A549 (cell line): Measurements from ENCODE around the gene TRIM25.

Experiments used
- POLR2A ChIP-seq: IDR thresholded peaks from 2 replicates; pipeline ENCODE4 v1.6.1; 2012; ENCODE audit warnings: mild to moderate bottlenecking, low read length
- SMC3 ChIP-seq: fragments of >200 bp; sonication (Bioruptor Twin); formaldehyde crosslinking; IDR thresholded peaks from 3 replicates; pipeline ENCODE4 v1.6.1; 2018; ENCODE audit warnings: inconsistent platforms

DNA sequence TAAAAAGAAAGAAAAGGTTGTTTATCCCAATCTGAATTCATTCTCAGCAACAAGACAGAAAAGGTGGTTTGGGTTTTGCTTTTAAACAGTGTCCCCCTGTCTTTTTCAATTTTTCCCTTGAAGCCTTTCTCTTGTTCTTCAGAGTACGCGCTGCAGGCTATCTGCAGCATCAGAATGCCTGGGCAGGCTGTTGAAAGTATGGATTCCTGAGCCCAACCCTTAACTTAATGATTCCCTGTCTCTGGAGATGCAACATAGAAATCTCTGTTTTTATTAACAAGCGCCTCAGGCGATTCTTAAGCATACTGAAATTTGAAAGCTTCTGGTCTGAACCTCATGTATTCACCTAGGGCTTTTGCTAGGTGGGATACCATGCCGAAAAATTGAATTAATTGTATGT is 47.8 kb downstream of the TRIM25 start:
- TF ChIP-seq POLR2A (no peak), SMC3 (no peak)
